IPS-NIHi7 (cell line): ENCODE data around the gene EMC1.
"Not testable (repeated sequence)": the region's sequence is repeated elsewhere in the genome, so short reads cannot be mapped to it uniquely, and the experiment has no call there.

Source experiments
- DNase-seq: peaks from one replicate; pipeline ENCODE4 v3.0.0; 2012; ENCODE audit warnings: mixed read lengths; ENCODE audit errors: extremely low spot score

Gene EMC1

DNA sequence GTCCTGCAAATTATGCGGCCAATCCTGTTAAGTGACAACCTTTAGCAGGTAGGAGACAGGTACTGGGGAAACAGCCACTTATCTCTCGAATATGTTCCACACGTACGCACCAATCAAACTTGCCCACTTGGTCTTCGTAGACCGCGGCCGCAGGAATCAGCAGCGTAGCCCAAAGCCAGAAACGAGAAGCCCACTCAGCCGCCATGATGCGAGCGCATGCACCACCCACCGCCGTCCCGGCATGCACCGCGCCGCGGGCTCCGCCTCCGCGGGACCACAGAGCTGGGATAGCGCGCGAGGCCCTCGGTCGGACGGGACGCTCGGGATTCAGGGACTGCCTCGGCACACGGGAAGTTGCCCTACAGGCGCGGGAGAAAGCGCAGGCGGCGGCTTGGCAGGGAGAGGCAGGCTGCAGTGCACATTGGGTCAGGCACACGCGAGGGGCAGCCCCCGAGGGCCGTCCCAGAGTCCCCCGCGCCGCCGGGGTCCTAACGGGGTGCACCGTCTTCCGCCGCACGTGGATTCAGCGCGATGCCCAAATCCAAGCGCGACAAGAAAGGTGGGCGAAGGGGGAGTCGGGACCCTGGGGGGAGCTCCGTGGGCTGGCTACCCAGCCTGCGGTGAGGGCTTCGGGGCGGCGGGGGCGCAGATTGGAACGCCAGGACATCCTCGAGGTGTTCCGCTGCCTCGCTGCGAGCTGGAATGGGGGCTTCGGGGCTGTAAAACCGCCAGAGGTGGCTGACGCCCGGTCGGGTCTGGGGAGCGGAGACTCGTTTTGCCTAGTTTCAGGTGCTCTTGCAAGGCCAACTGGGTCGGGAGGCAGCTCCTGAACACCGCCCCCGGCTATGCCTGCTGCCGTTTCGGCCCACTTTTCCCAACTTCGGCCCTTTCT is at the start of gene EMC1, which contains the start of gene MRTO4:
Gene EMC1, minus strand, starts transcription at position 220 of the 892 bp plus-strand sequence. Its CDS starts 15 bp downstream, at position 205.
Gene MRTO4, plus strand, starts transcription at position 501 of the 892 bp plus-strand sequence. Its CDS starts 31 bp downstream, at position 532.
- peak; percentile 96 for DNase-seq

DNA sequence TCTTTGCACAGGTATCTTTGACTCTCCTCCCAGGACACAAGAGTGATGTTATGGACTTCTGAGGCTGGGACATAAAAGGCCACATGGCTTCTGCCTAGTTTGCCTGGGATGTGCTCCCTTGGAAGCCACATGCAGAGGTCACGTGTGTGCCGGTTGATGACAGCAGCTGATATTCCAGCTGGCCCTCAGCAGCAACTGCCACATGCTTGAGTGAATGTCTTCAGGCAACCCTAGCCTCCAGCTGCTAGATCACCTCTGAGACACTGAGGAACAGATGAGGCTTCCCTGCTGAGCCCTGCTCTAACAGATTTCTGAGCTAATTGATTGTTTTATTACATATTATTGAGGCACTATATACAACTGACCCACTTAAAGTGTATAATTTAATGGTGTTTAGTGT is 48.9 kb upstream of the EMC1 start:
- DNase-seq, result no peak

DNA sequence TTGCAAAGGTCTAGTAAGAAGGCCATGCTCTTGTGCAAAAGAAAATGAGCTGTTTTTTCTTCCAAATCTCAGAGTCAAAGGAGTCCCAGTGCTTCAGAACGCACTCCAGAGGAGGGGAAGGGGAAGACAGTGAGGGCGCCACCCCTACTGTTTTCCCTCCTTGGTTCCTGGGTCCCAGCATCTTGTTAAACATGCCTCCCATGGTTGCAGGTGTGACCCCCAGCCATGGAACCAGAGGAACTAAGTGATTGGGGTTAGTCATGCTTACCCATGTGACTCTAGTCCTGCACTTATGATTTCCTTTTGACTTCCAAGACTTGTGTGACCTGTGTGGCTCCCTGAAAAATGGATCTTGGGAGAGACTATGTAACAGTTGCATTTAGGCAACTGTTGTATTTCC is 43.3 kb upstream of the EMC1 start:
- no peak for DNase-seq

GRCh38 chr1:19289244-19289643 is 37.9 kb upstream of the EMC1 start:
- DNase-seq, result no peak

- peak; percentile 77 for DNase-seq
Observed at GRCh38 chr1:19288324-19289241, 37.3 kb upstream of the EMC1 start, which contains the start of gene AKR7A3. Gene AKR7A3, minus strand, starts transcription at chr1:19288770. Its CDS starts 61 bp downstream, at chr1:19288709.

DNA sequence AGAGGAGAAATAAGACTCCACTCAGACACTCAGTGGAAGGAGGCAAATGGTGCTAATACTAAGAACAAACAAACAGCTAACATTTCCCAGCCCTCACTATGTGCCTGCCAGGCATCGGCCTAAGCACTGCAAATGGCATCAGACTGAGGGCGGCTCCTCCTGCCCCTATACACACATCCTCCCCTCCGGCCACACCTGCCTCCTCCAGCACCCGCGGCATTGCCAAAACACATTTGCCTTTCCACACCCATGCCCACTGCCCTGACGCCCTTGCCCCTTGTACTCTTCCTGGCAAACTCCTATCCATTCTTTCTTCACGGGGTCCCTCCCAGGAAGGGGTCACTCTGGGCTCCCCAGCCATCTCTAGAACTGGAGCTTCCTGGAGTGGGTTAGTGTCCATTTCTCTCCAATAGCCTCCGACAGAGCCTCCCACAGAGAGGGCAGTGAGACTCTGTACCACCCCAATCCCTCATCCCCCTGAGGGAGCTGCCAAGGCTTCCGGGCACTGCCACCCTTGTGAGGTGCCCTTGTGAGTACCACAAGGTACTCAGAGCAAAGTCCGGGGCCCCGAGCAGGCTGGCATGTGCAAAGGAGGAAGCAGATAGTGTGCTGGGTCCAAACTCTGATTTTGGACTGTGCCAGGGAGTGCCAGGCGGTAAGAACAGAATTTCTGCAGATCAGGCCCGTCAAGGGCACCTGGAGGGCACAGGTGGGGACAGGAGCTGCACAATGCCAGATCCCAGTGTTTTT is 36.3 kb upstream of the EMC1 start:
- no peak for DNase-seq

DNA sequence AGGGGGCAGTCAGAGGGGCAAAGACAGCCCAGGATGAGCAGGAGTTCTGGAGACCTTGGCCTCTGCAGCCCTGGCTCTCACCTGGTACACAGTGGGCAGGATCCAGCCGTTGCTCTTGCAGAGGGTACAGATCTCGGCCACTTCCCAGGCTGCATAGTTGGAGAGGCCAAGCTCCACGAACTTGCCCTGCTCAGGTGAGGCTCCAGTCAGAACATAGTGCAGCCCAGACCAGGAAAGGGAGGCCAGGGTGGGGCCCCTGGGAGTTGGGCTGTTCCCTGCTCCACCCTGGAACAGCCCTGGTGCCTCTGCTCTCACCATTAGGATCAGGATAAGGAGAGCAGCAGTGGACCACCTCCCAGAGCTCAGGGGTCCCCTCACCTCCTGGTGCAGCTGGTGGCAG is 34.5 kb upstream of the EMC1 start:
- not testable (repeated sequence) for DNase-seq

- not testable (repeated sequence) for DNase-seq
Observed at GRCh38 chr1:19285366-19285765, 34.0 kb upstream of the EMC1 start.

DNA sequence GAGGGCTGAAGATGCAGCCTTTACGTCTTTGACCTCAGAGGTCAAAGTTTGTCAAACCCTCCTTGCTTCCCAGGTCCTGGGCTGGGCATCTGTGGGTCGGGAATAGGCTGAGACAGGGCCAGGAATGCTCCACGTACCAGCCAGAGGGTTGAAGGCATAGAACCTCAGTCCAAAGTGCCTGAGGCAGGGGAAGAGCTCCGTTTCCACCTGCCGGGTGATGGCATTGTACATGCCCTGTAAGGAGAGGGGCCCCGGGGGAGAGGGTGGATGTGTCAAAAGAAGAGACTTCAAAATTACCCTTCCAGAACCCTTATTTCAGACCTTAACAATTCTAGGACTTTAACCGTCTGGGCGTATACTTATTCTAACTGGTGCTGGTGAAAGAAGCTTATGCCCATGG is 33.6 kb upstream of the EMC1 start:
- DNase-seq, result no peak

DNA sequence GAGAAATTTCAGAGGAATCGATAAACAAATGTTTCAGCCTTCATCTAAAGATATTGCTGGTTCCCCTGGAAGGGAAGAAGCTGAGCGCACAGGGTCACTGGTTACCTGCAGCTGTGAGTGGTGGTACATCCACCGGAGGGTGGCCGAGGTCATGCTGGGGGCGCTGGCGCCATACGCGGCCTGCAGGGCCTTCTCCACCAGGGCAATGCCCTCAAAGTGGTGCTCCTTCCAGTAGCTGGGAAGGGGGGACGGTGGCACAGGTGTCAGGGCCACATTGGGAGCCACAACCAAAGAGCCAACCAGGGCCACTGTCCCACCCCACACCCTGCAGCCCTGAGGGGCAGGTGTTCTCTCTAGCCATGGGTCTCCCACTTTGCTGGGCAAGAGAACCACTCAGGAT is 32.6 kb upstream of the EMC1 start:
- no peak for DNase-seq

DNA sequence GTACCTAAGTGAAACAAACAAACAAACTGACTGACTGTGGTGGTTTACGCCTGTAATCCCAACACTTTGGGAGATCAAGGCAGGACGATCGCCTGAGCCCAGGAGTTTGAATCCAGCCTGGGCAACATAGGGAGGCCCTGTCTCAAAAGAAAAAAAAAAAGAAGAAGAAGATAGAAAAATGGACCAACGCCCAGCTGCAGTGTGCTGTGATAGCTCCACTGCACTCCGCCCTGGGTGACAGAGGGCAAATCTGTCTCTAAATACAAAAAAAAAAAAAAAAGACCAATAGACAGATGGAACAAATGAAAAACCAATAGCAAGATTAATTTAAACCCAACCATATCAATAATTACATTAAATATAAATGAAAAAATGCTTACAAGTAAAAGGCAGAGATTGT is 23.3 kb upstream of the EMC1 start:
- DNase-seq, result no peak

GRCh38 chr1:19273844-19274531 is 22.7 kb upstream of the EMC1 start:
- not testable (repeated sequence) for DNase-seq

DNA sequence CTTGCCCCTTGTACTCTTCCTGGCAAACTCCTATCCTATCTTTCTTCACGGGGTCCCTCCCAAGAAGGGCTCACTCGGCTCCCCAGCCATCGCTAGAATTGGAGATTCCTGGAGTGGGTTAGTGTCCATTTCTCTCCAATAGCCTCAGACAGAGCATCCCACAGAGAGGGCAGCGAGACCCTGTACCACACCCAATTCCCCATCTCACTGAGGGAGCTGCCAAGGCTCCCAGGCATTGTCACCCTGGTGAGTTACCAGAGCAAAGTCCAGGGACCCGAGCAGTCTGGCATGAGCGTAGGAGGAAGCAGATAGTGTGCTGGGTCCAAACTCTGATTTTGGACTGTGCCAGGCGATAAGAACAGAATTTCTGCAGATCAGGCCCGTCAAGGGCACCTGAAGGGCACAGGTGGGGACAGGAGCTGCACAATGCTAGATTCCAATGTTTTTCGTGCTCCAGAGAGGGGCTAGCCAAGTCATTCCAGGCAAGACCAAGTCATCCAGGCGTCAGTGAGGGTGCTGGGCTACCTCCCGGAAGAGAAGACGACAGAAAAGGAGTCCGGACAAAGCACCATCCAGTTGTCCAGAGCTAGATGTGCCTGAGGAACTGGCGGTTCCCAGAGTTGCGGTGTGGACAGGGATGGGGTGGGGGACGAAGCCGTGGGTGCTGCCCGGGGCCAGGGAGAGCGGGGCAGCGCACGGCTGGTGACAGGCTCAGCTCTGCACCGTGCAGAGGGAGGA is 22.0 kb upstream of the EMC1 start:
- no peak for DNase-seq

DNA sequence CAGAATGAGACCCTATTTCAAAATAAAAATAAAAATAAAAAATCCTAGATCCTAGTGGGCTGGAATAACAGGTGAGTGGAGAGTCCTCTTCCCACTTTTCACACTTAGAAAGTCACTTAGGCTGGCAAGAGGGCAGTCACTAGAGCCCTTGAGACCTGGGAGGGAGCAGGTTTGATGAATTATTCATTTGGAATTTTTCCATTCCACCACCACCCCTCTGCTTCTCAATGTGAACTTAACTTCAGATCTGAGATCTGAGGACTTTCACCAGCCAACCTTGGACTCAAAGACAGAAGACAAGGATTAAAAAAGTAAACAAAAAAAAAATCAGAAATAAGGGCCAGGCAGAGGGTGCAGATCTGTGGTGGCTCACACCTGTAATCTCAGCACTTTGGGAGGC is 20.7 kb upstream of the EMC1 start:
- no peak for DNase-seq

DNA sequence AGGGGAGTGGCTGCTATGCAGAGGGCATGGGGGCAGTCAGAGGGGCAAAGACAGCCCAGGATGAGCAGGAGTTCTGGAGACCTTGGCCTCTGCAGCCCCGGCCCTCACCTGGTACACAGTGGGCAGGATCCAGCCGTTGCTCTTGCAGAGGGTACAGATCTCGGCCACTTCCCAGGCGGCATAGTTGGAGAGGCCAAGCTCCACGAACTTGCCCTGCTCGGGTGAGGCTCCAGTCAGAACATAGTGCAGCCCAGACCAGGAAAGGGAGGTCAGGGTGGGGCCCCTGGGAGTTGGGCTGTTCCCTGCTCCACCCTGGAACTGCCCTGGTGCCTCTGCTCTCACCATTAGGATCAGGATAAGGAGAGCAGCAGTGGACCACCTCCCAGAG is 19.0 kb upstream of the EMC1 start:
- not testable (repeated sequence) for DNase-seq

DNA sequence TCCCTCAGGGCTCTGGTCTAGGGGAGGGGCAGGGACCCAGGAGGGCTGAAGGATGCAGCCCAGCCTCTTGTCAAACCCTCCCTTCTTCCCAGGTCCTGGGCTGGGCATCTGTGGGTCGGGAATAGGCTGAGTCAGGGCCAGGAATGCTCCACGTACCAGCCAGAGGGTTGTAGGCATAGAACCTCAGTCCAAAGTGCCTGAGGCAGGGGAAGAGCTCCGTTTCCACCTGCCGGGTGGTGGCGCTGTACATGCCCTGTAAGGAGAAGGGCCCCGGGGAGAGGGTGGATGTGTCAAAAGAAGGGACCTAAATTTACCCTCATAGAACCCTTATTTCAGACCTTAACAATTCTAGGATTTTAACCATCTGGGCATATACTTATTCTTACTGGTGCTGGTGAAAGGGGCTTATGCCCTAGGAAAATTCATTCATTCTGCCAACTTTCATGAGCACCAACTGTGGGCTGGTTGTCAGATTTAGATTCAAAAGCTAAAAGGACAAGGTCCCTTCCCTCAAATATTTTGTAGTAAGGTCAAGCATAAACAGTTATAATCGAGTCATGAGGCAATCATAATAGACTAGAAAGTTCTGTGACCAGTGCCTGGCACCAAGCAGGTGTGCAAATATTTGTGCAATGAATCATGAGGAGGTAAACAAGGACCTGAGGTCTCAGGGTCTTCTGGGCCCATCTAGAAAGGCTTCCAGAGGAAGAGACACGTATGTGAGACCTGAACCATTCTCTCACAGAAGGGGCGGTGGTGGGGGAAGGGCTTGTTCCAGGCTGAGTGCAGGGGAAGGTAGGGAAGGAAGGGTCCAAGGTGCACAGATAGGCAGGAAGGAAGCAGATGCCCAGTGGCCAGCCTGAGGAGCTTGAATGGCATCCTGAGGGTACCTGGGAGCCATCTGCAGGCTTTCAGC is 18.4 kb upstream of the EMC1 start:
- DNase-seq, result not testable (repeated sequence)

DNA sequence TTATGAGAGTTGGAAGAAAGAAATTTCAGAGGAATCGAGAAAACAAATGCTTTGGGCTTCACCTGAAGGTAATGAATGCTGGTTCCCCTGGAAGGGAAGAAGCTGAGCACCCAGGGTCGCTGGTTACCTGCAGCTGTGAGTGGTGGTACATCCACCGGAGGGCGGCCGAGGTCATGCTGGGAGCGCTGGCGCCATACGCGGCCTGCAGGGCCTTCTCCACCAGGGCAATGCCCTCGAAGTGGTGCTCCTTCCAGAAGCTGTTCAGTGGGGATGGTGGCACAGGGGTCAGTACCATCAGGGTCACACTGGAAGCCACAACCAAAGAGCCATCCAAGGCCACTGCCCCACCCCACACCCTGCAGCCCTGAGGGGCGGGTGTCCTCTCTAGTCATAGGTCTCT is 17.1 kb upstream of the EMC1 start:
- DNase-seq, result no peak

- no peak for DNase-seq
Observed at GRCh38 chr1:19262744-19263143, 11.4 kb upstream of the EMC1 start.

GRCh38 chr1:19262047-19262446 is 10.7 kb upstream of the EMC1 start:
- DNase-seq, result no peak
